GM18526 (cell line): ENCODE measurements around the gene WDR47.
A peak's percentile ranks its signal among the peaks of the same experiment; 100 is the strongest.

Source experiments
- POLR2A ChIP-seq: IDR thresholded peaks from 3 replicates; pipeline ENCODE4 v1.6.1; 2011; ENCODE audit not compliant: insufficient read length; ENCODE audit errors: extremely low read depth

WDR47 gene

GRCh38 chr1:109041621-109042468 lies at the start of gene WDR47:
Gene WDR47, minus strand, starts transcription at chr1:109042102. Its CDS starts 18,590 bp downstream, at chr1:109023512.
- TF ChIP-seq POLR2A: peak; percentile 99

- TF ChIP-seq POLR2A: no peak
These were observed 49.4 kb upstream of the WDR47 start for GRCh38 chr1:109091078-109091838.

GRCh38 chr1:109090196-109091077 lies 48.5 kb upstream of the WDR47 start, which contains the start of gene TMEM167B:
Gene TMEM167B, plus strand, starts transcription at chr1:109090764. Its CDS starts 109 bp downstream, at chr1:109090873.
- TF ChIP-seq POLR2A: peak; percentile 60

GRCh38 chr1:109089242-109090015 lies 47.5 kb upstream of the WDR47 start:
- no peak for TF ChIP-seq POLR2A

- no peak for TF ChIP-seq POLR2A
These were observed 42.9 kb upstream of the WDR47 start for GRCh38 chr1:109084563-109085517.

- TF ChIP-seq POLR2A: no peak
These were observed 42.0 kb upstream of the WDR47 start for GRCh38 chr1:109083923-109084322.

- no peak for TF ChIP-seq POLR2A
These were observed 41.6 kb upstream of the WDR47 start for GRCh38 chr1:109083501-109083900.

GRCh38 chr1:109080441-109081082 lies 38.7 kb upstream of the WDR47 start:
- no peak for TF ChIP-seq POLR2A

- TF ChIP-seq POLR2A: no peak
These were observed 37.3 kb upstream of the WDR47 start for GRCh38 chr1:109079240-109079622.

- no peak for TF ChIP-seq POLR2A
These were observed 36.4 kb upstream of the WDR47 start for GRCh38 chr1:109078317-109078716.

GRCh38 chr1:109075531-109076490 lies 33.9 kb upstream of the WDR47 start, which contains the start of gene TAF13:
Gene TAF13, minus strand, starts transcription at chr1:109076003. Its CDS starts 56 bp downstream, at chr1:109075947.
- TF ChIP-seq POLR2A: peak; percentile 94

- TF ChIP-seq POLR2A: no peak
These were observed 27.4 kb upstream of the WDR47 start for GRCh38 chr1:109069294-109069693.
